Trophoblast cell (in vitro differentiated cells and primary cell): ENCODE measurements around the gene CABP4.
"Not testable (repeated sequence)": the region's sequence is repeated elsewhere in the genome, so short reads cannot be mapped to it uniquely, and the experiment has no call there.

Source experiments
- DNase-seq, 2 donors: peaks; one replicate each; pipeline ENCODE4 v3.0.0-alpha.2; 2016
- H2AFZ ChIP-seq: 2 replicates; pipeline ENCODE4 v1.6.1; 2013; ENCODE audit warnings: low read length, moderate library complexity, mild to moderate bottlenecking; ENCODE audit not compliant: insufficient read depth, poor library complexity
- H2AK5ac ChIP-seq: 2 replicates; pipeline ENCODE4 v1.6.1; 2013; ENCODE audit warnings: mild to moderate bottlenecking, low read length
- H2BK120ac ChIP-seq: 2 replicates; pipeline ENCODE4 v1.6.1; 2013; ENCODE audit warnings: low read length, mild to moderate bottlenecking, moderate library complexity; ENCODE audit not compliant: insufficient read depth, poor library complexity
- H2BK12ac ChIP-seq: 2 replicates; pipeline ENCODE4 v1.6.1; 2013; ENCODE audit warnings: mild to moderate bottlenecking, low read length, moderate library complexity
- H2BK5ac ChIP-seq: 2 replicates; pipeline ENCODE4 v1.6.1; 2013; ENCODE audit warnings: low read length, low read depth, moderate library complexity, mild to moderate bottlenecking; ENCODE audit not compliant: poor library complexity
- H3K14ac ChIP-seq: 2 replicates; pipeline ENCODE4 v1.6.1; 2013; ENCODE audit warnings: mild to moderate bottlenecking, low read length
- H3K18ac ChIP-seq: 2 replicates; pipeline ENCODE4 v1.6.1; 2013; ENCODE audit warnings: mild to moderate bottlenecking, low read length
- H3K23ac ChIP-seq: 2 replicates; pipeline ENCODE4 v1.6.1; 2013; ENCODE audit warnings: low read length
- H3K27ac ChIP-seq: 2 replicates; pipeline ENCODE4 v1.5.1; 2013; ENCODE audit warnings: low read depth, mild to moderate bottlenecking, inconsistent platforms, low read length, moderate library complexity
- H3K27me3 ChIP-seq: 2 replicates; pipeline ENCODE4 v1.6.1; 2013; ENCODE audit warnings: inconsistent platforms, mild to moderate bottlenecking, low read length, moderate library complexity; ENCODE audit not compliant: insufficient read depth
- H3K36me3 ChIP-seq, 2 experiments: 1 replicate in 1 of 2; 2 replicates in 1 of 2; pipeline ENCODE4 v1.6.1; 2013; ENCODE audit warnings: low read length in 2 of 2, mild to moderate bottlenecking in 2 of 2, moderate library complexity in 1 of 2; ENCODE audit not compliant: insufficient read depth in 2 of 2, control insufficient read depth in 1 of 2
- H3K4ac ChIP-seq: 2 replicates; pipeline ENCODE4 v1.6.1; 2013; ENCODE audit warnings: low read depth, mild to moderate bottlenecking, low read length, moderate library complexity
- H3K4me1 ChIP-seq, 2 experiments: 1 replicate in 1 of 2; 2 replicates in 1 of 2; pipeline ENCODE4 v1.6.1; 2013; ENCODE audit warnings: low read length in 2 of 2, mild to moderate bottlenecking in 2 of 2, moderate library complexity in 1 of 2; ENCODE audit not compliant: insufficient read depth in 2 of 2, control insufficient read depth in 1 of 2
- H3K4me2 ChIP-seq: 2 replicates; pipeline ENCODE4 v1.6.1; 2013; ENCODE audit warnings: inconsistent platforms, mild to moderate bottlenecking, low read length, moderate library complexity
- H3K4me3 ChIP-seq: 2 replicates; pipeline ENCODE4 v1.5.1; 2013; ENCODE audit warnings: mild to moderate bottlenecking, low read depth, low read length, inconsistent platforms
- H3K79me1 ChIP-seq: one replicate; pipeline ENCODE4 v1.6.1; 2013; ENCODE audit warnings: low read length
- H3K79me2 ChIP-seq: 2 replicates; pipeline ENCODE4 v1.6.1; 2013; ENCODE audit warnings: low read length, mild to moderate bottlenecking; ENCODE audit not compliant: control insufficient read depth, insufficient read depth, poor library complexity
- H3K9ac ChIP-seq: 2 replicates; pipeline ENCODE4 v1.6.1; 2013; ENCODE audit warnings: mild to moderate bottlenecking, low read length
- H3K9me3 ChIP-seq: 2 replicates; pipeline ENCODE4 v1.6.1; 2013; ENCODE audit warnings: low read depth, mild to moderate bottlenecking, control low read depth, inconsistent platforms, low read length; ENCODE audit not compliant: insufficient read depth
- H4K12ac ChIP-seq: 2 replicates; pipeline ENCODE4 v1.6.1; 2013; ENCODE audit warnings: low read depth, mild to moderate bottlenecking, low read length, moderate library complexity
- H4K8ac ChIP-seq: 2 replicates; pipeline ENCODE4 v1.6.1; 2013; ENCODE audit warnings: low read depth, mild to moderate bottlenecking, low read length, moderate library complexity
- H4K91ac ChIP-seq: one replicate; pipeline ENCODE4 v1.6.1; 2013; ENCODE audit warnings: low read depth, mild to moderate bottlenecking, low read length, moderate library complexity
- WGBS: extraction: QIAGEN DNeasy Blood & Tissue Kit; methylation state at CpG from one replicate; pipeline ENCODE4 v1.1.7; 2013; ENCODE audit warnings: missing lambda C conversion rate; ENCODE audit not compliant: insufficient read length, insufficient coverage; ENCODE audit errors: extremely low coverage; 5-methylcytosine and 5-hydroxymethylcytosine counted together

Gene CABP4

DNA sequence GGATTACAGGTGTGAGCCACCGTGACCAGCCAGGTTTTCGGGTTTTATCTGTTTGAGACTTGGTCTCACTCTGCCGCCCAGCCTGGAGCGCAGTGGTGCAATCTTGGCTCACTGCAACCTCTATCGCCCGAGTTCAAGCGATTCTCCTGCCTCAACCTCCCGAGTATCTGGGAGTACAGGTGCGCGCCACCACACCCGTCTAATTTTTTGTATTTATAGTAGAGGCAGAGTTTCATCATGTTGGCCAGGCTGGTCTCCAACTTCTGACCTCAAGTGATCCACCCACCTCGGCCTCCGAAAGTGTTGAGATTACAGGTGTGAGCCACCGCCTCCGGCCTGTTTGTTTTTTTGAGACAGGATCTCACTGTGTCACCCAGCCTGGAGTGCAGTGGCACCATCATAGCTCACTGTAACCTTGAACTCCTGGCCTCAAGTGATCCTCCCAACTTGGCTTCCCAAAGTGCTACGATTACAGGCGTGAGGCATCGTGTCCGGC lies 27.7 kb upstream of the CABP4 start:
- not testable (repeated sequence) for H3K4ac ChIP-seq, H3K9me3 ChIP-seq, H4K91ac ChIP-seq, DNase-seq, H2BK12ac ChIP-seq, H3K27ac ChIP-seq, H3K79me2 ChIP-seq, H3K23ac ChIP-seq, H3K79me1 ChIP-seq, H3K18ac ChIP-seq, H4K12ac ChIP-seq, H2BK120ac ChIP-seq, H3K4me3 ChIP-seq, H3K9ac ChIP-seq, H2BK5ac ChIP-seq, H2AK5ac ChIP-seq, H3K27me3 ChIP-seq
- Histone ChIP-seq H3K36me3 (peaks cover 22 to 26% of the 10 kb centered on the region in 2 experiments), H4K8ac (peak overlapping the region; percentile 83), H3K14ac (peak overlapping the region; percentile 61), H2AFZ (peak overlapping the region; percentile 85), H3K4me2 (peak overlapping the region; percentile 83), H3K4me1 (peaks cover 4 to 14% of the 10 kb centered on the region in 2 experiments)
- WGBS, result no CpG with 5 or more reads among the region's 19 CpGs

DNA sequence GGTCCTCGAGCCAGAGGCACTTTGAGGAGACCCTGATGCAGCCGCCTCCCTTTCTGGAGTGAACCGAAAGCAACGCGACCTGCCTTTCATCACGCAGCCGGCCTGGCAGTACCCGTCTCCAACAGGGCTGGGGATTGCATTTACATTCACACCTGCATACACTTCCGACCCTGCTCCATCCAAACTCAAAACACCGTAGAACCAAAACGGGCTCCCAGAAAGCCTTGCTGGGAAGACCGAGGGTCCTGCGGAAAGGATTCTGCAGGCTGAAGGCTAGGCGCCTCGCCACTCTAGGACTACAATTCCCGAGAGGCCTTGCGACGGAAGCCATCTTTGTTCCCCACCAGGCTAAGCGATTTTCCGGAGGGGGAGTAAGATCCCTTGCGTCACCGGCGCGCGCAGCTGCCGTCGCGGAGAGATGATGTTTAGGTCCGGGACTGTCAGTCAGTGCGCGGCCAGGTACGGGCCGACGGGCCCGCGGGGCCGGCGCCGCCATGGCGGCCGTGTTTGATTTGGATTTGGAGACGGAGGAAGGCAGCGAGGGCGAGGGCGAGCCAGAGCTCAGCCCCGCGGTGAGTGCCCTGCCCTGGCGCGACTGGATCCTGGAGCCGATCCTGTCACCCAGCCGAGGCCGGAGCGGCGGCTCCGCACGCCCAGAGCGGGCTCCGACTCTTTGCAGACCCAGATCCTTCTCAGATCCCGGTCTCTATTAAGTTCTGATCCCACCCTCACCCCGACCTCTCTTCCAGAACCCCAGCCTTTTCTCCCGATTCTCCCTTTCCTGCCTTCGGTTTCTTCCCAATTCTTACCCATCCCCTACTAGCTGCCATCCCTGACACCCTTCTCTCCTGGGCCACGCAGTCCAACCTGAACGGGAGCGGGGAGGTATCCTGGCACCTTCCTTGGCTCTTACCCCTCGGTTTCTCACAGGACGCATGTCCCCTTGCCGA lies 26.8 kb upstream of the CABP4 start, which contains the start of gene RPS6KB2:
Gene RPS6KB2 (plus strand): TSS at position 443 of the 950 bp plus-strand sequence. CDS start 52 bp downstream, at position 495.
- Histone ChIP-seq H3K79me2 (peaks cover 5% of the 10 kb centered on the region), H3K27me3 (no peaks in the 10 kb centered on the region), H3K79me1 (peaks cover 8% of the 10 kb centered on the region), H2BK120ac (peak within 1 kb of the TSS; percentile 67), H2AFZ (peak within 1 kb of the TSS; percentile 85), H3K4me3 (peak within 1 kb of the TSS; percentile 91), H3K18ac (peak within 1 kb of the TSS; percentile 74), H4K91ac (peak within 1 kb of the TSS; percentile 74), H3K36me3 (peaks cover 31 to 35% of the 10 kb centered on the region in 2 experiments), H3K4ac (peak within 1 kb of the TSS; percentile 44), H3K4me1 (peaks cover 0 to 9% of the 10 kb centered on the region in 2 experiments), H2AK5ac (peak within 1 kb of the TSS; percentile 22), H3K9me3 (peaks cover 2% of the 10 kb centered on the region), H3K4me2 (peak within 1 kb of the TSS; percentile 83), H3K27ac (peak within 1 kb of the TSS; percentile 7), H4K12ac (peak within 1 kb of the TSS; percentile 68), H3K23ac (no peak within 1 kb of the TSS), H3K9ac (peak within 1 kb of the TSS; percentile 91), H2BK5ac (peak within 1 kb of the TSS; percentile 10), H2BK12ac (no peak within 1 kb of the TSS), H3K14ac (peak within 1 kb of the TSS; percentile 61), H4K8ac (peak within 1 kb of the TSS; percentile 88)
- WGBS, result no CpG with 5 or more reads among the region's 68 CpGs
- peak; percentile 99 for DNase-seq

DNA sequence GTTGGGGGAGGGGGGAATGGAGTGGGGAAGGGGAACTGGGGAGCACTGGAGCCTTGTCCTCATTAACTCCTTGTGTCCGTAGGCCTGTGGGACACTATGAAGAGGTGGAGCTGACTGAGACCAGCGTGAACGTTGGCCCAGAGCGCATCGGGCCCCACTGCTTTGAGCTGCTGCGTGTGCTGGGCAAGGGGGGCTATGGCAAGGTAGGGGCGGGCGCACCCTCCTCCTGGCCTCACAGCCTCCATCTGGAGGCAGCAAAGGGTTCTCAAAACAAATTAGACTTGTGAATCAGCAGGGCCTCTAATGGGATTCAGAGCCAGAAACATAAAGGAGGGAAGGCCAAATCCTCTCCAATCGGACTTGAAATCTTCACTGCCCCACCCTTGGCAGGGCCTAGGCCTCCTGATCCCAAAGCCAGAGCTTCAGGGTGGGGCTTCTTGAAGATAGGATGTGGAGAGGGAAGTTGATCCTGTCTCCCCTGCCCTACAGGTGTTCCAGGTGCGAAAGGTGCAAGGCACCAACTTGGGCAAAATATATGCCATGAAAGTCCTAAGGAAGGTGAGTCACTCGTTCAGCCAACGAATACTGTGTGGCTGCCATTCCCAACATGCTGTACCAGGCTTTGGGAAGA lies 26.0 kb upstream of the CABP4 start:
- no peak overlapping the region for H2AFZ ChIP-seq
- H3K4me1 ChIP-seq, result peaks cover 0 to 9% of the 10 kb centered on the region in 2 experiments
- no CpG with 5 or more reads among the region's 12 CpGs for WGBS
- H2BK120ac ChIP-seq, result no peak overlapping the region
- H3K27me3 ChIP-seq, result no peaks in the 10 kb centered on the region
- peak overlapping the region; percentile 74 for H4K91ac ChIP-seq
- peak overlapping the region; percentile 91 for H3K9ac ChIP-seq
- peak overlapping the region; percentile 60 for H3K4me2 ChIP-seq
- H3K4ac ChIP-seq, result peak overlapping the region; percentile 44
- no peak overlapping the region for H2BK5ac ChIP-seq
- H4K12ac ChIP-seq, result no peak overlapping the region
- H3K36me3 ChIP-seq, result peaks cover 39 to 43% of the 10 kb centered on the region in 2 experiments
- no peak overlapping the region for H2BK12ac ChIP-seq
- H2AK5ac ChIP-seq, result no peak overlapping the region
- H3K79me1 ChIP-seq, result peaks cover 8% of the 10 kb centered on the region
- no peak overlapping the region for H4K8ac ChIP-seq
- no peak overlapping the region for H3K23ac ChIP-seq
- H3K9me3 ChIP-seq, result no peaks in the 10 kb centered on the region
- peak overlapping the region; percentile 91 for H3K4me3 ChIP-seq
- H3K14ac ChIP-seq, result no peak overlapping the region
- H3K79me2 ChIP-seq, result peaks cover 5% of the 10 kb centered on the region
- no peak for DNase-seq
- no peak overlapping the region for H3K18ac ChIP-seq
- H3K27ac ChIP-seq, result no peak overlapping the region

DNA sequence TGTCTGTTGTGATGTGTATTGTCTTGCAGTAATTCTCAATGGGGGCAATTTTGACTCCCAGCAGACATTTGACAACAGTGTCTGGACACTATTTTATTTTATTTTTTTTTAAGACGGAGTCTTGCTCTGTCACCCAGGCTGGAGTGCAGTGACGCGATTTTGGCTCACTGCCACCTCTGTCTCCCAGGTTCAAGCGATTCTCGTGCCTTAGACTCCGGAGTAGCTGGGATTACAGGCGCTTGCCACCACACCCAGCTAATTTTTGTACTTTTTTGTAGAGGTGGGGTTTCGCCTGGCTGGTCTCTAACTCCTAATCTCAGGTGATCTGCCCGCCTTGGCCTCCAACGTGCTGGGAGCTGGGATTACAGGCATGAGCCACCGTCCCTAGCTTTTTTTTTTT lies 25.4 kb upstream of the CABP4 start:
- DNase-seq, result no peak
- peaks cover 5% of the 10 kb centered on the region for H3K79me2 ChIP-seq
- no peak overlapping the region for H2AFZ ChIP-seq
- no peak overlapping the region for H3K4ac ChIP-seq
- no peak overlapping the region for H3K27ac ChIP-seq
- no peak overlapping the region for H4K91ac ChIP-seq
- no peak overlapping the region for H3K4me2 ChIP-seq
- peaks cover 45 to 49% of the 10 kb centered on the region in 2 experiments for H3K36me3 ChIP-seq
- no peak overlapping the region for H2BK120ac ChIP-seq
- no peak overlapping the region for H2BK5ac ChIP-seq
- no CpG with 5 or more reads among the region's 11 CpGs for WGBS
- H3K23ac ChIP-seq, result no peak overlapping the region
- H3K4me3 ChIP-seq, result no peak overlapping the region
- H2BK12ac ChIP-seq, result no peak overlapping the region
- H3K9me3 ChIP-seq, result no peaks in the 10 kb centered on the region
- H3K9ac ChIP-seq, result no peak overlapping the region
- no peaks in the 10 kb centered on the region for H3K27me3 ChIP-seq
- H2AK5ac ChIP-seq, result no peak overlapping the region
- no peak overlapping the region for H3K14ac ChIP-seq
- H4K8ac ChIP-seq, result no peak overlapping the region
- peaks cover 8% of the 10 kb centered on the region for H3K79me1 ChIP-seq
- no peak overlapping the region for H3K18ac ChIP-seq
- peaks cover 0 to 9% of the 10 kb centered on the region in 2 experiments for H3K4me1 ChIP-seq
- no peak overlapping the region for H4K12ac ChIP-seq
